GM13976 (cell line): ENCODE data around the gene ARHGAP45.
A peak's percentile ranks its signal among the peaks of the same experiment; 100 is the strongest.

Experiments
- DNase-seq: peaks from one replicate; pipeline ENCODE4 v3.0.0; 2012; ENCODE audit warnings: low spot score
- in situ Hi-C: fragments of 300-500 bp; cut with MboI; formaldehyde crosslinking; loops from one replicate; pipeline ENCODE4 v1.12.0; 2022; ENCODE audit warnings: low sequenced_read_pairs, mixed read lengths, inconsistent platforms; ENCODE audit not compliant: unreplicated experiment
- TF ChIP-seq, protein P1 (sequence below): IDR thresholded peaks from 2 replicates; pipeline ENCODE4 v1.5.1; 2012; ENCODE audit warnings: borderline replicate concordance, mild to moderate bottlenecking; ENCODE audit not compliant: insufficient read depth; ENCODE audit errors: extremely low read depth, missing control alignments, control extremely low read depth

Gene ARHGAP45

DNA sequence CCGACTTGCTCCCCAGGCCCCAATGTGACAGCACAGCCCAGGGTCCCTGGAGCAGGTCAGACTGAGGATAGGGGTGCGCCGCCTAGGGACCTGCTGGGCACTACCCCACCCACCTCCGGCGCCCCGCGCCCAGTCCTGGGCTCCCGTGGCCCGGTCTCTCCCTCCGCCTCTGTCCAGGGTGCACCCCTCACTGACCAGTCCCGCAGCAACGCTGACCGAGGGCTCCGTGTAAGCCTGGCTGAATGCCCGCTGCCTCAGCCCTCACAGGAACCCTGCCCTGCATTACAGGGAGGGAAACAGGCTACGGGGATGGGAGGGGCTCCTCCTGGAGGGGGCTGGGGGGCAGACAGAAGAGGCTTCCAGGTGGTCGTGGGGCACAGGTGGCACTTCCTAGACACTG, 68.5 kb downstream of the ARHGAP45 start:
- TF ChIP-seq, protein P1, sequence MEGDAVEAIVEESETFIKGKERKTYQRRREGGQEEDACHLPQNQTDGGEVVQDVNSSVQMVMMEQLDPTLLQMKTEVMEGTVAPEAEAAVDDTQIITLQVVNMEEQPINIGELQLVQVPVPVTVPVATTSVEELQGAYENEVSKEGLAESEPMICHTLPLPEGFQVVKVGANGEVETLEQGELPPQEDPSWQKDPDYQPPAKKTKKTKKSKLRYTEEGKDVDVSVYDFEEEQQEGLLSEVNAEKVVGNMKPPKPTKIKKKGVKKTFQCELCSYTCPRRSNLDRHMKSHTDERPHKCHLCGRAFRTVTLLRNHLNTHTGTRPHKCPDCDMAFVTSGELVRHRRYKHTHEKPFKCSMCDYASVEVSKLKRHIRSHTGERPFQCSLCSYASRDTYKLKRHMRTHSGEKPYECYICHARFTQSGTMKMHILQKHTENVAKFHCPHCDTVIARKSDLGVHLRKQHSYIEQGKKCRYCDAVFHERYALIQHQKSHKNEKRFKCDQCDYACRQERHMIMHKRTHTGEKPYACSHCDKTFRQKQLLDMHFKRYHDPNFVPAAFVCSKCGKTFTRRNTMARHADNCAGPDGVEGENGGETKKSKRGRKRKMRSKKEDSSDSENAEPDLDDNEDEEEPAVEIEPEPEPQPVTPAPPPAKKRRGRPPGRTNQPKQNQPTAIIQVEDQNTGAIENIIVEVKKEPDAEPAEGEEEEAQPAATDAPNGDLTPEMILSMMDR: no peak
- DNase-seq: no peak
- in situ Hi-C loops: no loop called here

DNA sequence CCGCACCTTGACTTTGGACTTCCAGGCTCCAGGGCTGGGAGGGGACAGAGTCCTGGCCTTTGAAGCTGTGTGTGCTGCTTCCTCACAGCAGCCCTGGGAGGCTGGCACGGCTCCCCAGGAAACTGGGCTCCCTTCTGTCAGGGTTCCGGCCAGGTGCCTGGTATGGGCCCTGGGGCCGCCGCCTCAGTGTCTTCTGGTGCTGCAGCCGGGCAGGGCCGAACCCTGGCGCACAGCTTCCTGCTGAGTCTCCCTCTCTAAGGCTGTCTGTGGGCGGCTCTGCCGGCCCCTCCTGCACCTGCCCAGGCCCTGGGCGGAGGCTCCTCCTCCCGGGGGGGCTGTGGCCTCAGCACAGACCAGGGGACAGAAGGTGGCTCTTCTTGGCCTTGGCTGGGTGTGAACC, 69.2 kb downstream of the ARHGAP45 start:
- TF ChIP-seq, protein P1: no peak
- in situ Hi-C loops: no loop called here
- peak; percentile 73 for DNase-seq
